Activated naive CD8-positive, alpha-beta T cell treated with anti-CD3 and anti-CD28 coated beads, Interleukin-2, amount 10 ng/mL, durations not matched to agents 7 days and 5 days (primary cell): ENCODE measurements around the gene RTBDN. TPM values are rescaled to one million over a fixed set of nuclear protein-coding genes. Genes with fewer than 3 reads are reported as not detected.
A peak's percentile ranks its signal among the peaks of the same experiment; 100 is the strongest.

Experiments
- ATAC-seq: fragments of 150-1000 bp; cut with Tn5 transposase; one replicate; pipeline ENCODE4 v1.10.0; 2021; ENCODE audit warnings: low read depth, moderate library complexity
- POLR2A ChIA-PET: fragments of 350-600 bp; sonication (Branson Sonifier 250); formaldehyde crosslinking; loops from one replicate; lab custom pipeline; 2021; ENCODE audit warnings: antibody characterized with exemption; lab: Charles Lee
- DNase-seq: peaks from one replicate; pipeline ENCODE4 v3.0.0; 2021
- H3K27ac Mint-ChIP-seq: one replicate; pipeline ENCODE4 v1.8.0; 2022; ENCODE audit warnings: mild to moderate bottlenecking, mixed read lengths
- H3K27me3 Mint-ChIP-seq: one replicate; pipeline ENCODE4 v1.8.0; 2022; ENCODE audit warnings: mild to moderate bottlenecking, moderate library complexity, mixed read lengths
- H3K36me3 Mint-ChIP-seq: one replicate; pipeline ENCODE4 v1.8.0; 2021; ENCODE audit warnings: mild to moderate bottlenecking, mixed read lengths
- H3K4me1 Mint-ChIP-seq: one replicate; pipeline ENCODE4 v1.8.0; 2021; ENCODE audit warnings: mixed read lengths
- H3K4me3 Mint-ChIP-seq: one replicate; pipeline ENCODE4 v1.8.0; 2022; ENCODE audit warnings: mild to moderate bottlenecking, moderate library complexity, mixed read lengths
- H3K9me3 Mint-ChIP-seq: one replicate; pipeline ENCODE4 v1.8.0; 2021; ENCODE audit warnings: mixed read lengths
- total RNA-seq, 2 experiments: library from RNA; stranded (reverse); gene quantifications; one replicate each; pipeline ENCODE4 v1.2.3, GENCODE V29; 2021

RTBDN gene
- total RNA-seq, 2 experiments from 2014 or later, result not detected

GRCh38 chr19:12785431-12786031 is 48.8 kb downstream of the RTBDN start:
- ATAC-seq (no peak), DNase-seq (peak; percentile 44)
- Mint-ChIP-seq H3K4me1 (peaks cover 24% of the 10 kb centered on the region), H3K36me3 (no peaks in the 10 kb centered on the region), H3K27me3 (no peaks in the 10 kb centered on the region), H3K4me3 (no peak overlapping the region), H3K9me3 (no peaks in the 10 kb centered on the region), H3K27ac (no peak overlapping the region)
- POLR2A ChIA-PET, result no interaction called here

DNA sequence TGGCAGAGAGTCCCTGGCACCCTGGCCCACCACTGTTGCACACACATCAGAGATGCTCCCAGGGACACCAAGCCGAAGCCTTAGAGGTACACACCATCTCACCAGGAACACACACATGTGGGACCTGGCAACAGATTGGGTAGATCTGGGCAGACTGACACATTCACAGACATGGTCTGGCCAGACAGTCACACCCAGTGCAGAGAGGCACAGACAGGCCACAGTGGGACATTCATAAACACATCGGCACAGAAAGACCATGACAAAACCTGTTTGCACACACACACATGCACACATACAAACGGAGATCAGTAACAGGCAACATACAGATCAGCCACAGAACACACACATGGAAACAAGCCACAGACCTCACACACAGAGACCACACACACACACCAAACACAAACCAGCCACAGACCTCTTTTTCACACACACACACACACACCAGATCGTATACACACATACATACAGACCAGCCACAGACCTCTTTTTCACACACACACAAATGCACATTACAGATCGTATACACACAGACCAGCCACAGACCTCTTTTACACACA is 49.4 kb downstream of the RTBDN start:
- no peaks in the 10 kb centered on the region for H3K27me3 Mint-ChIP-seq
- DNase-seq (peak; percentile 52), ATAC-seq (no peak)
- H3K9me3 Mint-ChIP-seq, result no peaks in the 10 kb centered on the region
- POLR2A ChIA-PET, result no interaction called here
- no peak overlapping the region for H3K27ac Mint-ChIP-seq
- peaks cover 22% of the 10 kb centered on the region for H3K4me1 Mint-ChIP-seq
- H3K4me3 Mint-ChIP-seq, result no peak overlapping the region
- H3K36me3 Mint-ChIP-seq, result no peaks in the 10 kb centered on the region

DNA sequence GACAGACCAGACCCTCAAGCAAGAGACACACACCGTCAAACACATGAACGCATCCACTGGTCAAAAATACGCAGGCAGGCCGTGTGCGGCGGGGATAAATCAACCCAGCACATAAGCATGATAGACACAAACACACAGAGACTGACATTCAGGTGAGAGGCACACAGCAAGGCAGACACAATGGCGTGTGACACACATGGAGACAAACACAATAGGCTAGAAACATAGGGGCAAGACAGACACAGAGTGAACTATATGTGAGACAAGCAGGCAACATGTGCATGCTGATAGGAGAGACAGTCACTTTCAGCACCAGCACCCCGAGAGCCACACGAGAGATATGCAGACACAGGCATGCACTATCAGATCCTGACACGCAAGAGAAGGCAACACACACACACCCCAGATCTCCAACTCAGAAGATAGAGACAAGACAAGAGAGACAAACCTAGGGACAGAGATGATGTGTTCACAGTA is 49.9 kb downstream of the RTBDN start:
- Mint-ChIP-seq H3K36me3 (no peaks in the 10 kb centered on the region), H3K4me3 (no peak overlapping the region), H3K4me1 (peaks cover 24% of the 10 kb centered on the region), H3K27me3 (no peaks in the 10 kb centered on the region), H3K9me3 (no peaks in the 10 kb centered on the region), H3K27ac (no peak overlapping the region)
- no peak for DNase-seq
- ATAC-seq, result peak; percentile 11
- POLR2A ChIA-PET, result no interaction called here

- H3K27ac Mint-ChIP-seq, result peak overlapping the region; percentile 81
These were observed 50.5 kb downstream of the RTBDN start for GRCh38 chr19:12783849-12784393.

DNA sequence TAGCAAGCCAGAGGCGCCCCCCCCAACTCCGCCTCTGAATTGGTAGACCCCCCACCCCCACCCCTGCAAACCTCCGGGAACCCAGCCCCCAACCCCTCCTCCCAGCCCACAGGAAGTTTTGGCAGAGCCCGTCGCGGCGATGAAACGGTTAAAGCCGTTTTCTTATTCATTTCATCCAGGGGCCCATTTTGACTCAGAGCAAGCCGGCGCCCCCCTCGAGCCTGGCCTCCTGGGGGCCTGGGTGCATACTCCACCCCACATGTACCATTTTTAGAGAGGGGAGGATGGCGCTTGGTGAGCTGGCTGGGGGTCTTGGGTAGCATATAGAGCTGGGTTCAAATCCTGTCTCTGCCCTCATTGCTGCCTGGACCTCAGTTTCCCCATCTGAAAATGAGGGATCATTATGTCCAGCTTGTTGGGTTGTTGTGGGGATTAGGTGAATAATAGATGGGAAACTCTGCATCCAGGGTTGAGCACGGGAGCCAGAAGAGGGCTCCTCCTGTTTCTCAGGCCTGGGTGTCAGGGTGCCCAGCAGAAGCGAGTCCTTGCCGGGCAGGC is 51.0 kb downstream of the RTBDN start:
- POLR2A ChIA-PET, result interaction anchor here (0.6 to 8.6 kb wide), 3 partner anchors 12 to 46 kb away, joined by 3 to 361 read pairs (median 4); partner anchors contain the start of genes GET3, JUNB and RNASEH2A
- Mint-ChIP-seq H3K27me3 (no peaks in the 10 kb centered on the region), H3K27ac (peak overlapping the region; percentile 81), H3K36me3 (no peaks in the 10 kb centered on the region), H3K4me3 (peak overlapping the region; percentile 96), H3K4me1 (peaks cover 26% of the 10 kb centered on the region), H3K9me3 (no peaks in the 10 kb centered on the region)
- no peak for ATAC-seq
- peak; percentile 59 for DNase-seq

More at GRCh38 chr19:12783849-12784393, 50.5 kb downstream of the RTBDN start:
- Mint-ChIP-seq H3K9me3 (no peaks in the 10 kb centered on the region), H3K36me3 (no peaks in the 10 kb centered on the region), H3K4me3 (no peak overlapping the region), H3K4me1 (peaks cover 24% of the 10 kb centered on the region), H3K27me3 (no peaks in the 10 kb centered on the region)
- DNase-seq (no peak), ATAC-seq (no peak)
- POLR2A ChIA-PET, result interaction anchor here (8.6 kb wide), 1 partner anchor 11 kb away, joined by 361 read pairs; the partner anchor contains the start of gene JUNB

- Mint-ChIP-seq H3K27ac (peak overlapping the region; percentile 99), H3K4me1 (peaks cover 26% of the 10 kb centered on the region), H3K4me3 (peak overlapping the region; percentile 96), H3K27me3 (no peaks in the 10 kb centered on the region), H3K9me3 (no peaks in the 10 kb centered on the region), H3K36me3 (no peaks in the 10 kb centered on the region)
- DNase-seq, result peak; percentile 90
- POLR2A ChIA-PET, result interaction anchor here (0.6 to 8.6 kb wide), 7 partner anchors 12 to 54 kb away, joined by 3 to 361 read pairs (median 3); partner anchors contain the start of genes GET3, JUNB, RNASEH2A and THSD8
- peak; percentile 54 for ATAC-seq
These were observed 51.7 kb downstream of the RTBDN start for GRCh38 chr19:12782424-12783290.

DNA sequence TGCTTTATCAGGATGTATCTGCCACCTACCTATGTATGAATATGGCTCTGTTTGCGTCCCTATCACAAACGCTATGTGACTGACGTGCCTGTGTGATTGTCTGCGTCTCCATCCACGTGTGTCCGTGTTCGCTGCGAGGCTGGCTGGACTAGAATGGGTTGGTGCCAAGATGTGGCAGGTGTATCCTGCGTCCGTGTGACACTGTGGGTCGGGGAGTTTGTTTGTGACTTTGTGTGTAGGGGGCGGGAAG is 52.3 kb downstream of the RTBDN start:
- H3K4me3 Mint-ChIP-seq, result peak overlapping the region; percentile 96
- DNase-seq (no peak), ATAC-seq (no peak)
- H3K36me3 Mint-ChIP-seq, result no peaks in the 10 kb centered on the region
- H3K4me1 Mint-ChIP-seq, result peaks cover 28% of the 10 kb centered on the region
- H3K9me3 Mint-ChIP-seq, result no peaks in the 10 kb centered on the region
- H3K27ac Mint-ChIP-seq, result peak overlapping the region; percentile 99
- POLR2A ChIA-PET, result interaction anchor here (1.0 to 8.6 kb wide), 5 partner anchors 13 to 54 kb away, joined by 3 to 361 read pairs (median 4); partner anchors contain the start of genes JUNB, RNASEH2A and THSD8
- no peaks in the 10 kb centered on the region for H3K27me3 Mint-ChIP-seq

DNA sequence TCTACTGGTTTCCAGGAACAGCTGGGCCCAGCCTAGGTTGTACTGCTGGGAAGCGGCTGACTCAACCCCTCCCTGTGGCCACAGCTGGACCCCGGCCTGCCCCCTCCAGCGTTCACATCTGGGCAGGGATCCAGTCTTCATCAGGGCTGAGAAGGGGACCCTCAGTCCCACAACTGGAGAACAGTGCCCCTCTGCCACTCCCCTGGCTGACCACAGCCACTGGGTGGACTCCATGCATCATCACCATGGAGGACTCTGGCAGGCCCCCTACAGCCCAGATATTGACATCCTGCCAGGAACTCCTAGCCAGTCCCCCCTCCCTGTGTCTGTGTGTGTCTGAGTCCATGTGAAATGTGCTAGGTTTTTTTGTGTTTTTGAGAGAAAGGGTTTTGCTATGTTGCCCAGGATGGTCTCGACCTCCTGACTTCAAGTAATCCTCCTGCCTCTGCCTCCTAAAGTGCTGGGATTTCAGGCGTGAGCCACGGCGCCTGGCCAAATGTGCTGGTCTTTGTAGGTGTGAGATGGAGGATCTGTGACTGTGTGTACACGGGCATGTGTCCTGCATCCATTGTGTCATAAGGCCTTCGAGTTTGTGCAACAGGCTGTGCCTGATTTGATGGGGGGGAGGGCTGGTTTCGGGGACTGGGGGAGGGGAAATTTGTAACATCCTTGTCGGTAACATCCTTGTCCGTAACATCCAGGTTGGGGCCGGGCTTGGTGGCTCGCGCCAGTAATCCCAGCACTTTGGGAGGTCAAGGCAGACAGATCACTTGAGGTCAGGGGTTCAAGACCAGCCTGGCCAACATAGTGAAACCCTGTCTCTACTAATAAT is 55.0 kb downstream of the RTBDN start:
- POLR2A ChIA-PET, result interaction anchor here (1.2 to 8.6 kb wide), 3 partner anchors 9 to 22 kb away, joined by 4 to 361 read pairs (median 31); partner anchors contain the start of gene JUNB
- DNase-seq (no peak), ATAC-seq (no peak)
- Mint-ChIP-seq H3K9me3 (no peaks in the 10 kb centered on the region), H3K4me3 (peak overlapping the region; percentile 56), H3K36me3 (no peaks in the 10 kb centered on the region), H3K27me3 (no peaks in the 10 kb centered on the region), H3K4me1 (peaks cover 28% of the 10 kb centered on the region), H3K27ac (peak overlapping the region; percentile 87)

DNA sequence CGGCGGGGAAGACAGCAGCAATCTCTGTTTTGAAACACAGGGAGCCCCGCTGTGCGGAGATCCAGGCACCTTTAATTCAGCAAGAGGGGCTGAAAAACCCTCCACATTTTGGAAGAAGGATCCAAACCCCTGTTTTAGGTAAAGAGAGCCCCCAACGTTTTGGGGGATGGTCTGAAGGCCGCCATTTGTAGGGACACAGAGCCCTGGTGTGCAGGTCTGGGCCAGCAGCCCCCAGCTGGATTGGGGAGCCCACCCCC is 55.5 kb downstream of the RTBDN start:
- no peaks in the 10 kb centered on the region for H3K36me3 Mint-ChIP-seq
- DNase-seq (no peak), ATAC-seq (no peak)
- peak overlapping the region; percentile 94 for H3K27ac Mint-ChIP-seq
- H3K4me1 Mint-ChIP-seq, result peaks cover 29% of the 10 kb centered on the region
- no peaks in the 10 kb centered on the region for H3K9me3 Mint-ChIP-seq
- H3K4me3 Mint-ChIP-seq, result peak overlapping the region; percentile 87
- POLR2A ChIA-PET, result interaction anchor here (0.5 to 8.6 kb wide), 7 partner anchors 9 to 373 kb away, joined by 3 to 361 read pairs (median 4); partner anchors contain the start of genes JUNB and RNASEH2A
- H3K27me3 Mint-ChIP-seq, result no peaks in the 10 kb centered on the region

GRCh38 chr19:12778017-12778904 is 56.1 kb downstream of the RTBDN start:
- DNase-seq, result peak; percentile 67
- Mint-ChIP-seq H3K36me3 (no peaks in the 10 kb centered on the region), H3K27me3 (no peaks in the 10 kb centered on the region), H3K27ac (peak overlapping the region; percentile 94), H3K4me3 (peak overlapping the region; percentile 87), H3K4me1 (peaks cover 28% of the 10 kb centered on the region), H3K9me3 (no peaks in the 10 kb centered on the region)
- POLR2A ChIA-PET, result interaction anchor here (0.5 to 8.6 kb wide), 12 partner anchors 10 to 374 kb away, joined by 3 to 361 read pairs (median 4); partner anchors contain the start of genes GET3, JUNB and RNASEH2A
- ATAC-seq, result peak; percentile 4

- ATAC-seq (peak; percentile 32), DNase-seq (peak; percentile 92)
- no peaks in the 10 kb centered on the region for H3K36me3 Mint-ChIP-seq
- H3K27me3 Mint-ChIP-seq, result no peaks in the 10 kb centered on the region
- H3K9me3 Mint-ChIP-seq, result no peaks in the 10 kb centered on the region
- H3K4me3 Mint-ChIP-seq, result peak overlapping the region; percentile 87
- H3K4me1 Mint-ChIP-seq, result peaks cover 28% of the 10 kb centered on the region
- peak overlapping the region; percentile 94 for H3K27ac Mint-ChIP-seq
- POLR2A ChIA-PET, result interaction anchor here (0.6 to 8.6 kb wide), 8 partner anchors 11 to 189 kb away, joined by 3 to 361 read pairs (median 6); partner anchors contain the start of genes GET3, JUNB and RNASEH2A
These were observed 57.0 kb downstream of the RTBDN start for GRCh38 chr19:12777217-12778016.
